ENCODE measurements around the gene CD302.

DNA sequence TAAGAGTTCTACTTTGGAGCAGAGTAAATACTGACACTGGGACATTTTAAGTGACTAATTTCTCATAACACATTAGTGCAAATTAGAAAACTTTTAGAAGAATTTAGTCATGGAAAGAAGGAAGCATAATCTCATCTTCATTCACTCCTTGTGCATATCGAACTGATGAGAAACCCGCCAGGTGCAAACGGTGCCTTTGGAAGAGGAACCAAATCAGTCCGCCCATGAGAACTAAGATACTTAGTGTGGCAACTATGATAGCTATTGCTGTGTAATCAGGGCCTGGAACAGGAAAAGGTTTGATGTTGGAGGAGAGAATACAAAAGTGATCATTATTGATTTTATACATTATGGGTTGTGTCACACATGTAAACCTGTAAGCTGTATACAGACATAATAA, 6.9 kb upstream of the CD302 start:
- TF ChIP-seq, protein P1, sequence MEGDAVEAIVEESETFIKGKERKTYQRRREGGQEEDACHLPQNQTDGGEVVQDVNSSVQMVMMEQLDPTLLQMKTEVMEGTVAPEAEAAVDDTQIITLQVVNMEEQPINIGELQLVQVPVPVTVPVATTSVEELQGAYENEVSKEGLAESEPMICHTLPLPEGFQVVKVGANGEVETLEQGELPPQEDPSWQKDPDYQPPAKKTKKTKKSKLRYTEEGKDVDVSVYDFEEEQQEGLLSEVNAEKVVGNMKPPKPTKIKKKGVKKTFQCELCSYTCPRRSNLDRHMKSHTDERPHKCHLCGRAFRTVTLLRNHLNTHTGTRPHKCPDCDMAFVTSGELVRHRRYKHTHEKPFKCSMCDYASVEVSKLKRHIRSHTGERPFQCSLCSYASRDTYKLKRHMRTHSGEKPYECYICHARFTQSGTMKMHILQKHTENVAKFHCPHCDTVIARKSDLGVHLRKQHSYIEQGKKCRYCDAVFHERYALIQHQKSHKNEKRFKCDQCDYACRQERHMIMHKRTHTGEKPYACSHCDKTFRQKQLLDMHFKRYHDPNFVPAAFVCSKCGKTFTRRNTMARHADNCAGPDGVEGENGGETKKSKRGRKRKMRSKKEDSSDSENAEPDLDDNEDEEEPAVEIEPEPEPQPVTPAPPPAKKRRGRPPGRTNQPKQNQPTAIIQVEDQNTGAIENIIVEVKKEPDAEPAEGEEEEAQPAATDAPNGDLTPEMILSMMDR (IDR thresholded peaks at IDR 0.05): no peak
- no peak for TF ChIP-seq POLR2A (IDR thresholded peaks at IDR 0.05)

Measured in body of pancreas (tissue), 4 donors.